ENCODE data around the gene ANKH. TPM values are rescaled to one million over a fixed set of nuclear protein-coding genes. Genes with fewer than 3 reads are reported as not detected.

Gene ANKH
- polyA plus RNA-seq, 3 donors, result 8.3 to 14.8 (median 11.0) TPM

- DNase-seq, result no peak
Measured at GRCh38 chr5:14718778-14719177, 152.8 kb downstream of the ANKH start.

GRCh38 chr5:14716755-14717752 is 154.5 kb downstream of the ANKH start:
- no peak for DNase-seq

DNA sequence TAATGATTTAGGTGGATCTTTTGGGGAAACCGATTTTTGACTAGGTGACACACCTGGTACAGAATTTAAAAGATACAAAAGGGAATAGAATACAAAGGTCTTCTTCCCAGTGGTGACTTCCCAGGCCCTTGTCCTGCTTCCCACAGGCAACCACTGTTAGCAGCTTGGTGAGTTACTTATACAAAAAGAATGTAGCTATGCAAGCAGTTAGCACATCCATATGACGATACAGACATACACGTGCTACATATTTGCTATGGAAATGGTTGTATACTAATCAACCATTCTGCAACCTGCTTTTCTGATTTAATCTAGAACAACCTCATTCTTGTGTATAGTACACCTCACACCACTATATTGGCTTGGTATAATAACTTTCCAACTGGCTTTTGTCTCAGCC is 156.1 kb downstream of the ANKH start:
- no peak for DNase-seq

GRCh38 chr5:14714706-14715105 is 156.9 kb downstream of the ANKH start:
- no peak for DNase-seq

DNA sequence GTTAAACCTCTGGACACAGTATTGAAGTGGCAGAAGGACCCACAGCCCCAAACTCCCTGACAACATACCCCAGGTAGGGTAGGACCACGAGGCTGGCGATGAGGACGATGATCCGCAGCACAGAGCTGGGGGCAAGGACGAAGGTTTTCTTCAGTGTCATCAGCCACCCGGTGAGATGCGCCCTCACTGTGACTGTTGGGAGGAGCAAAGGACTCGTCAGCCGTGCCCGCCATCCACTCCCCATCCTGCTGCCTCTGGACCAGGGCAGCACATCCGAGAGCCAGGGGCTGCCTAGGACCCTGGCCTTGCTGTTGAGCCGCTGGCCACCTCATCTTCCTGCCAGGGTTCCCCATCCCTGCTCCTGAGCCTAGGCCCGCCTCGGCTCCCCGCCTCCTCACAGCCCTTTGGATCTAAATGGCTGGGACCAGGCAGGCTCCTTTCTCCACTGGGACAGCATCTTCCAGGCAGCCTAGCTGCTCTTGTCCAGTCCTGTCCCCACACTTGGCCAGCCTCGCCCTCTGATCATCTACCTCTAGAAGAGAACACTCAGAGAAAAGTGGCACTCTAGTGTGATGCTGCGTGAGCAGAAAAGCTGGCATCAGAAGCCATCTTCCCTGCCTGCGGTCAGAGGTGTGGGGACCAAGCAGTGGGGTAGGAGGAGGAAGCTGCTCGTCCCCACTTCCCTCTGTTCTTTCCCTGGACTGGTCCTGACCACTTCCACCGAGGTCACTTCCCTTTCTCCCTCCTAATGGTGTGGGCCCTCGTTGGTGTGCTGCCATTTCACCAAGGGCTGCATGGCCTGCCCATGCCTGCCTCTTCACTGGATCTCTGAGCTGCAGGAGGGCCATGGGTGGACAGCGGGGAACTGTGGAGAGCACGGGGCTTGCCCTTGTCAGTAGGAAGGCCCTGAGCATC is 157.8 kb downstream of the ANKH start:
- no peak for DNase-seq

- DNase-seq, result no peak
Measured at GRCh38 chr5:14712666-14713065, 158.9 kb downstream of the ANKH start.

DNA sequence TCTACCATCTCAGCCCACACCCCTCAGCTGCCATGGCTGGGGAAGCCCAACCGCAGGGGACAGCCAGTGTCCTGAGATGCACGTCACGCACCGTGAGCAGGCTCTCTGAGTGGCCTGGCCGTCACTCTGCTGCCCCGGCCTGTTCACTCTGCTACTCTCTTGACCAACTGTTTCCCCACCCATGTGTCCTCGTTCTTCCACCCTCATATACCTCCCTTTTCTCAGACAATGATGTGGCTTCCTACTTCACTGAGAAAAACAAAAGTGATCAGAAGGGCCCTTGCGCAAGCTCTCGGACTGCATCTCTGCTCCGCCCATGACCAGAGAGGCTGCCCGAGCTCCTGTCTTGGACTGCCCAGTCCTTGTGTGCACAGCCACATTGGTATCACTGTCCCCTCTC is 159.4 kb downstream of the ANKH start:
- DNase-seq, result no peak

DNA sequence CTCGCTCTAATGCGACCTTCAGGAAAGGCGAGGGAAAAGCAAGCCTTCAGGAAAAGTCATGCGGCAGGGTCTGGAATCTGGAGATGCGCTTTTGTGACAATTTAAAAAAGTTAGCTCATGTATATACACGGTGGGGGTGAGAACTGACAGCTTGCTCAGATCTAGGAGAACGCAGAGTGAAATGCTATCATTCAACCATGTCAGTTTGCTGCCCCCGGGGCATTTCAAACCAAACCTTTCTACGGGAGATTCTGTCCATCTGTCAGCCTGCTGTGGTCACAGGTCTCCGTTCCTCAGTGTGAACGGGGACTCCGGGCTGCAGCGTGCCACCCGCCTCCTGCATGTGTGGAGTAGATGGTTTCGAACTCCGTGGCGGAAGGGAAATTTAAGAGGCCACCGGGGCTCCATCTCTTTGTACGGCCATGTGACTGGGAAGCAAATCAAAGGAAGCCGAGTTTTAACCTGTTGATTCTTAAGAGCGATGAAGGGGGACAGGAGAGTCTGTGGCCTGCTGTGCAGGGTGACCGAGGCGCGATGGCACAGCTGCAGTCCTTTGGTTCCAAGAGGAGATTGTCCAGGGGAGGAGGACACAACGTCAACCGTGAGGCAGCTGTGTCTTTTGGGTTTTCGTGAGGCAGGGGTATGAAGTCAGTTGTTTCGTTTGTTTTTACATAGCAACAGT is 161.1 kb downstream of the ANKH start:
- DNase-seq, result no peak

DNA sequence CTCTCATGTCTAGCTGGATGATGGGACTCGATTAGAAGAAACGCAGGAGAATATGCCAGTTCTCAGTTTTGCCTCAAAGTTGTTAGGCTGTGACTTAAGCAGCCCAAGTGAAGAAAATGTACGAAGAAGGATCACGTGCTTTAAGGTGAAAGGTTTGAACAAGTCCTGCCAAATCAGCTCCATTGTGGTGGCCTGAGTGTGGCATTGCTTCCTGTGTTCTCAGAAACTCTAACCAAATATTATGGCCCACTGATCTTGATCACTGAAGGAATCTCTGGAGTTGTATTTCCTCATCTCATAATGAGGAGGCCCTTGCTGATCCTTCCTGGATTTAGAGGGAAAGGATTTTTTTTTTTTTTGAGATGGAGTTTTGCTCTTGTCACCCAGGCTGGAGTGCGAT is 163.0 kb downstream of the ANKH start:
- DNase-seq, result no peak

DNA sequence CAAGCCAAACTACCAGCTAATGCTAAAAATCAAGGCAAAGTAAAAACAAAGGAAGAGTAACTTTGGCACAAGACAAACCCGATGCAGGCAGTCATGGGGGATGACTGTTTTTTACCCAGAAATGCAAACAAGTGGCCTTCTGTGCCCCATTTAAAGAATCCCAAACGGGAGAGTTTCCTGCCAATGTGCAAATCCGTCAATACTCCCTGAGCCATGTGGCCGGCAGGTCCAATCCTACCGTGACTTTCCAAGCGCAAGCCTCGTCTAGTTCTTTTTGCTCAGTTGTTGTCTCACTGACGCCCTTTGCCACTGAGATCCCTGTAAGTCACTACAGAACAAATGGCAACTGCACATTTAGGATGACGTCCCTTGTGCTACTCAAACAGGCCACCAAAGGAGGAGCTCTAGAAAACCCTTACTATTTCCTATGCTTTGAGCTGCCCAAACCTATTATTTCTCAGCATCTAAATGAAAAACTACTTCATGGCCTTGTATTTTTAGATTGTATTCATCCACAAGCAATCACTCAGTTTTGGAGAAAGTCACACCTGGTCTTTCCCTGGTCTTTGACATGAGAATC is 163.7 kb downstream of the ANKH start:
- DNase-seq, result no peak

DNA sequence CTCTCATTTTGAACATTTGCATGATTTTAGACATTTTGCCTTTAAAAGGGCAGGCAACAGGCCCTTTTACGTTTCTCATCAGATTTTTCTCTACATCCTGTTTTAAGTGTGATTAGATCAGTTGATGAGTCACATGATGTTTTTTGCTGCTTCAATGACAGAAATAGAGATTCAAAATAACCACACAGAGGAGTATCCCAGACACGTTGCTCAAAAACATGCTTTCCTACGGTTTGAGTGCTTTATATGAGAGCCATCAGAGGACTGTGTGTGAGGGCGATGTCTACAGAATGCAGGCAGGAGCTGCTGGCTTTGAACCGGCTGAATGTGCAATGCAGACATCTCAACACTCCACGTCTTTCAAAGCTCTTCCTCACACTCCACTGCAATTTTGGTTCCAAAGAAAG is 165.0 kb downstream of the ANKH start:
- no peak for DNase-seq

DNA sequence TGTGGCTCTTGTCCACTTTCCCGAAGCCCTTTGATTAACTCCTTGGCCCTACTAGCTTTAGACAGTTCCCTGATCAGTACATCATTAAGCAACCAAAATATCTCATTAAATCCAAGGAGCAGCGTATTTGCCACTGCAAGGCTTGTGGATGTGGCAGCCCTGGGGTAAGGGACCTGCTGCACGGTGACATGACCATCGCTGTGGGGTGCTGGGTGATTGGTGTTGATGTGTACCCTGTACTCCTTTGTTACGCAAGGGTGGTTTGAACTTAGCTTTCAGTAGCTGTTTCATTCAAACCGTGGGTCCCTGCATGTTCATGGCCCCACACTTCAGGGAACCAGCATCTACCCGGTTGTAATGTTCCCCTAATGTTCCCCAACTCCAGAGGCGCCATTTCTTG is 166.0 kb downstream of the ANKH start:
- no peak for DNase-seq

DNA sequence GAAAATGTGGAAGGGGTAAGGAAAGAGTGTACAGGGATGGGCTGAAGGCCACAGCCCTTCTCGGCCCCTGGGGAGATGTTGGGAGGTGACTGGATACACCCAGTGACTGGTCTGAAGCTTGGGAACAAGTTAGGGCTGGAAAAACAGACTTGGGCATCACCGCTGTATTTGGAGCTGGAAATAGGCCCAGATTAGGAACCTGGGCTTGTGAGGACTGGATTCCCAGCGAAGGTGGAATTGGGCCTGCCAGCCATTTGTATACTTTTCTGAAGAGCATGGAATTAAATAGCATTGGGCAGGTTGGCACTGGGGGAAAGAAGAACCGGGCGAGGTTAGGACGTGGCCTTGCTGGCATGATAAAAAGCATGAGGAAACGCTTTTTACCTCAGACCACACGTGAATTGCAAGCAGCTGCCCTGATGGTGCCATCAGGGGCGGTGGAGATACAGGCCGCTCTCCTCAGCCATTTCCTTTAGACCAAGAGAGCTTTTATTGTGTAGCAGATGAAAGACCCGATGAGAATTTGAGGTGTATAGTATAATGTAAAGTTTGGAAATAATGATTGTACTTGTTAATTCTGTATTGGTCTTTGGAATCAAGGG is 169.2 kb downstream of the ANKH start:
- no peak for DNase-seq

DNA sequence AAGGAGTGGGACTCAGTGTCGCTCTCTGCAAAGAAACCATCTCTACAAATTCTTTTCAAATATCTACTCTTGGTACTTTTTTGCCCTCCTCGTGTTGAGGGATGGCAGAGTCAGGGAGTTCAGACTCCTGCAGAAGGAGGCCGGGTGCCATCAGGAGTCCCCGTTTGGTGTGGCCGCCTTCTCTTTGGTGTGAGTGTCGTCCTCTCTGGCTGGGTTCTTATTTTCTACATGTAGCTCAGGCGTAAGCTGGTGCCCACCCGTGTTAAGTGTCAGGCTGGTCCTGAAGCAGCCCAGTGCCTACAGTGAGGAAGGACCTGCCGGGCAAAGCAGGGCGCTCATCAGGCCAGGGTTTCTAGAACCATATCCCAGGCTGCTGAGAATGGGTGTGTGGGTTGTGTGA is 170.0 kb downstream of the ANKH start:
- no peak for DNase-seq

DNA sequence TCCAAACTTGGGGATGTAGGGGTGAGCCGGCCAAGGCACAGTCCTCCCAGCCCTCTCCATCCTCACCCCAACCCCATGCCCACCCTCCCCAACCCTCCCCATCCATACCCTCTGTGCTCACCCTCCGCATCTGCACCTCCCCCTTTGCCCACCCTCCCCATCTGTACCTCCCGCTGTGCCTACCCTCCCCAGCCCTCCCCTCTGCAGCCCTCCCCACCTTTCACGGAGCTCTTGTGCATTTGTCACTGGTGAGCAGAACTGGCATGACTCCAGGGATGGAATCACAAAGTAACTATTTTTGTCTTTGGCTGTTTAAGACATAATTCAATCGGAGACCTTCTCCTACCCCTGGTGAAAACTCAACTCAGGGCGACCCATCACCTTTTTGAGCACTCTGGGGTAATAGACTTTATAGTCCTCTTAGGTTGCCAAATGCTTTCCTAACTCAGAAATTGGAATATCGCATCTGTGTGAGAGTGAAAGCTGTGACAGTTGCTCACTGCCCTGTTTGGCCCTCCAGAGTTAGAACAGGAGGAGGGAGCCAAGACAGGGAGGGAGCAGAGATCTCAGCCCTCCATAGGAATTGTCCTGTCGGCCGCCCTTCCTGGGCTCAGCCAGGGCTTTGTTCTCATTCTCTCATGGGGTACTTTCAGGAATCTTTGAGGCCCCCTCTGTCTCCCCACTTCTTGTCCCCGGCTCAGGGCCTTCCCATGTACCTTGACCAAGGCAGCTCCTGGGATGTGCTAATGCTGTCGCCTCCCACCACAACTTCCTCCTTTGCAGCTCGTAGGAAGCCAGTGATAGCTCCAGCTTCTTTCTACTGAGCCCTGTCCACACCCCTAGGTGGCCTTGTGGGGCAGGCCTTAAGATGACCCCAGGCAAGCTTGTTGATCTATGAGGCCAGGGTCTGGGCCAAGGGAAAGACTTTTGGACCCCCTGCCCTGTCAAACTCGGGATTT is 170.8 kb downstream of the ANKH start:
- no peak for DNase-seq

GRCh38 chr5:14699807-14700400 is 171.7 kb downstream of the ANKH start:
- no peak for DNase-seq

- DNase-seq, result no peak
Measured at GRCh38 chr5:14699159-14699558, 172.4 kb downstream of the ANKH start.

DNA sequence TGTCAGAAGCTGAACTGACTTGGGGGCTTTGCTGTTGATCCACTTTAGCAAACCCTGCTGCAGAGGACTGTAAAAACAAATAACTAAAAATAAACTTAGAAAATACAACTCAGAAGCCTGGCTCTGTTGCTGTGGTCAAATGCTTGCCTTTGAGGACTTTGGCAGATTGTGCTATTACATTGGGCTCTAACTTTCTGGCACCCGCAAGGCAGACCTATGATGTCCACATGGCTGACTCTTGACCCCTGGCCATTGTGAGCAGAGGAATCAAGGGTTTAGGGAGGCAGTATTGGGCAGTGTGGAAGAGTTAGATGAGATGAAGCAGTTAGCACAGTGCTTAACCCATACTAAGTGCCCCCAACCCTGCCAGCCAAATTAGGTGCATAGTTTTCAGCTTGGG is 173.1 kb downstream of the ANKH start:
- no peak for DNase-seq

- DNase-seq, result no peak
Measured at GRCh38 chr5:14696851-14697250, 174.7 kb downstream of the ANKH start.

- DNase-seq, result no peak
Measured at GRCh38 chr5:14696057-14696456, 175.5 kb downstream of the ANKH start.

Data from renal pelvis (tissue), 4 donors.